T-helper 9 cell (primary cell): ENCODE data around the gene CDY2B.
"Not testable (repeated sequence)": the region's sequence is repeated elsewhere in the genome, so short reads cannot be mapped to it uniquely, and the experiment has no call there.

Experiments used
- DNase-seq: peaks from one replicate; pipeline ENCODE4 v3.0.0-alpha.2; 2020
- total RNA-seq, 2 donors: gene quantifications; one replicate each; lab custom pipeline; 2026; lab: John Stamatoyannopoulos, UW

CDY2B gene, protein sequence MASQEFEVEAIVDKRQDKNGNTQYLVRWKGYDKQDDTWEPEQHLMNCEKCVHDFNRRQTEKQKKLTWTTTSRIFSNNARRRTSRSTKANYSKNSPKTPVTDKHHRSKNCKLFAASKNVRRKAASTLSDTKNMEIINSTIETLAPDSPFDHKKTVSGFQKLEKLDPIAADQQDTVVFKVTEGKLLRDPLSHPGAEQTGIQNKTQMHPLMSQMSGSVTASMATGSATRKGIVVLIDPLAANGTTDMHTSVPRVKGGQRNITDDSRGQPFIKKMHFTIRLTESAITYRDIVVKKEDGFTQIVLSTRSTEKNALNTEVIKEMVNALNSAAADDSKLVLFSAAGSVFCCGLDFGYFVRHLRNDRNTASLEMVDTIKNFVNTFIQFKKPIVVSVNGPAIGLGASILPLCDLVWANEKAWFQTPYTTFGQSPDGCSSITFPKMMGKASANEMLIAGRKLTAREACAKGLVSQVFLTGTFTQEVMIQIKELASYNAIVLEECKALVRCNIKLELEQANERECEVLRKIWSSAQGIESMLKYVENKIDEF
- 0 reads per million in 2 donors for total RNA-seq

DNA sequence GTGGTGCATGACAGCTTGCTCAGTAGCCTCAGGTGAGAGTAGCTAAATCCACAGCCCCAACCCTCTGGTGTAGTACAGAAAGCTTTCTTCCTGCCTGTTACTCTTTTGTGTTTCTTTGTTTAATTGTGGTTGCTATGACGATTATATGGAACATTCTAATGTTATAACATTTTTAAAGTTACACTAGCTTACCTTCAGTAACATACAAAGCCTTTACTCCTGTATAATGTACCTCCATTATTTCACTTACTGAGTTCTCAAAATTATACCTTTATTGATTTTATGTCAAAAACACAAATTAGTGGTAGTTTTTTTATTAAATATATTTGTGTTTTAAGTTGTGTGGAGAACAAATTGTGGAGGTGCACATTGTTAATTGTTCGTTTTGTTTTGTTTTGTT is at the start of gene CDY2B:
Gene CDY2B, minus strand, starts transcription at position 101 of the 400 bp plus-strand sequence. CDS start 328 bp downstream, outside the sequence.
- not testable (repeated sequence) for DNase-seq

DNA sequence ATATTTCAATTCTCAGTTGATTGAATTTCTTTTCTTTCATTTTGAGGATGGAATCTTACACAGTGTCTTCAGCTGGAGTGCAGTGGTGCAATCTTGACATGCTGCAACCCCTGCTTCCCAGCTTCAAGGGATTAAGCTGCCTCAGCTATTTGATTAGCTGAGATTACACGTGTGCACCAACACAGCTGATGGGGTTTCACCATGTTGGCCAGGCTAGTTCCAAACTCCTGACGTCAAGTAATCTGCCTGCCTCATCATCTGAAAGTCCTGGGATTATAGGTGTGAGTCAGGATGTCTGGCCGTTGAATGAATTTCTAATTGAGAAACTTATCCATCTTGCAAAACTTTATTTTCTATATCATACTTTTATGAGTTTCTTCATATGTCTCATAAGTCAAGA is 28.0 kb upstream of the CDY2B start:
- DNase-seq: not testable (repeated sequence)

DNA sequence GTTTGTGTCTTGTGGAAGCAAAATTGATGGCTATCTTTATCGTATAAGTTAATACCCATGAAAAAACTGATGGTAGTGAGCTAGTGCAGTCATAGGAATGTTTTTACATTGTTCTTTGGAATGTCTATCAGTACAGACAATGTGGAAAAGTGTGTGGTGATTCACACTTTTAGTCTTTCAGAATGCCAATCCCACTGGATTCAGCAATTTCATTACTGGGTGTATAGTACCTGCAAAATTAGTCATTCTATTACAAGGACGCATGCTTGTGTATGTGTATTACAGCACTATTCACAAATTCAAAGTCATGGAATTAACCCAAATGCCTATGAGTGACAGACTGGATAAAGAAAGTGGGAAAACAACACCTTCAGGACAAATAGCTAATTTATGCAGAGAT is 27.3 kb upstream of the CDY2B start:
- not testable (repeated sequence) for DNase-seq

DNA sequence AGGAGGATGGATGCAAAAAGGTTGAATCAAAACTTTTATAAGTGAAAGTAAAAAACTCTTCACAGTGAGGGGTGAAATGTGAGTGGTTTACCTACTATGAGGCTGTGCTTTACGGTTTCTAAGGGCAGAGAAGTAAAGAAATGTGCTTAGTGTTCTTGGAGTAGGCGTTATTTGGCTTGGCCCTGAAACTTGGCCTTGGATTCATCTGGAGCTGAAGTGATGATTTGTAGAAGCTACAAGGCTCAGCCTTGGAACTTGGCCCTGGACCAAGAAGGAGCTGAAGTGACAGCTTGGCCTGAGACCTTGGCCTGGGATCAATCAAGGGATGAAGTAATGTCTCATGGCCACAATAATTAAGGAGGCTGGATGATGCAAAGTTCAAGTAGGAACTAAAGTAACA is 1.7 kb upstream of the CDY2B start:
- not testable (repeated sequence) for DNase-seq

DNA sequence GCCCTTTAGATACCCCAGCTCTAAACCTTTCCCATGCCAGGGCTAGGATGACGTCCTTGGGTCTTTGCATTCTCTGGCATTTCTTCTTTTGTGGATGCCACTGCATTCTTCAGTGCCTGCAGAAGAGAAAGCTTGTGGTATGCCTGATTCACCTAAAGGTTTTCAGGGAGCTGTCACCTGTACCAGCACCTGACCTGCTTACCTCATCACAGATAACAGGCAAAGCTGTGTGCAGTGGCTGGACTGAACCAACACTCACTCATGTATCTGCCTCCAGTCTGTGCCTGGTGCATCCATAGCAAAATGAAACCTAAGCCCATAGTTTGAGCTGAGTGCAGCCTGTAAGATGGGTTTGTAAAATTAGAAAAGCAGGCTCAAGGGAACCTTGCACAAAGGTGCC is 3.3 kb downstream of the CDY2B start:
- not testable (repeated sequence) for DNase-seq

DNA sequence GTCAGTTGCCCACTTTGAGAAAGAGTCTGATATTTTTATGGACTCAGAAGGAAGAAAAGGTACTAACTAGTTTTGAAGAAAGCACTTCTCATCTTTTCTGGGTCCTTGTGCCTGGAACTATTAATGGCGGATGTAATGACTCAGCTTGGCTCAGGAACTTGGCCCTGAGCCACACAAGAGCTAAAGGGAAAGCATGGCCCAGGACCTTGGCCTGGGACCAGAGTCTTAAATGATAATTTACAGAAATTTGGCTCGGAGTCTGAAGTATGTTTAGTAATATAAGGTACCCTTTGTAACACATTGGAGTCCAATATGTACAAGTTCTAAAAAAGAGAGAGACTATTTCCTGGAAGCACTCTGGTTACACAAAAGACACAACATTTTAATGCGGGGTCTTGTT is 4.6 kb downstream of the CDY2B start:
- not testable (repeated sequence) for DNase-seq

DNA sequence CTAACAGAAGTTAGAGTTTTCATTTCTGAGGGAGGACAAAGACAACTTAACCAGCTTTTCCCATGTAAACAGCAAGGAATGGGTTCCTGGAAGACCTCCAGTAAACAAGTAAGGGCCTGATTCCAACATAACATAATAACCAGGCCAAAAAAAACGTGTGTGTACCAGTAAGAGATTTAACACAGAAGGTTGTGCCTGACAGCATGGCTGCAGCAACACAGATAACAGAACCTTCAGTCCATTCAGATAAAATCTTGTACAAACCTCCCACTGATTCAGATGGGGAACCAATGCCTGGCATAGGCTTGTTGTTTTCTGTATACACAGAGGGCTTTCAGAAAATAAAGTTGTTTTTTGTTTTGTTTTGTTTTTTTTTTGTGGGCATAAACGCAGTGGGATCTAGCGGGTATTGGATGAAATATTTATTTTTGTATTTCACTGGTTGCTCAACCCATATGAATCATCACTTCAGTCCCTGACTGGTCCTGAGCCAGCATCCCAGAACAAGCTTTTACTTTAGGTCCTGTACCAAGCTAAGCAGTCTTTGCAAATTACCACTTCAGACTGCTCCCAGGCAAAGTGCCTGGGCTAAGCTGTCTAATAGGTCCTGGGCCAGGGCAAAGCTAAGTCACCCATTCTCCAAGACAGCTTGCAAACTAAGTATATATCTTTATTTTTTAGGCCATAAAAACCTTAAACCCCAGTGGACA is 8.7 kb downstream of the CDY2B start:
- DNase-seq: not testable (repeated sequence)

DNA sequence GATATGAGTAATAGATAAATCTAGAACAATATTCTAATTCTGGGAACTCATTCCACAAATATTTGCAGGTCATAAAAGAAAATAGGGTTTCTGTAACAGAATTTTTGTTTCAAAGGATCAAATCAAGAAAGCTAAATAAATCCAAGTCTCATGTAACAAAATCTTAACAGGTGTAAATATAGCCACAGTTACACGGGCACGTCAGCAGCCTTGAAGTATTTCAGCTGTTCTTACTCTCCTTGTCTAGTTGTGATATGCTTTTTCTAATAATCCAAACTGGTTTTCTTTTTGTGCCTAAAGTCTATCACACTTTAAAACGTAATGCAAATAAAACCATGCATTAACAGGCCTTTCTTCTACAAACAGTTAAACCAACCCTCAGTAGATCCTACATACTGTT is 9.3 kb downstream of the CDY2B start:
- DNase-seq: not testable (repeated sequence)

DNA sequence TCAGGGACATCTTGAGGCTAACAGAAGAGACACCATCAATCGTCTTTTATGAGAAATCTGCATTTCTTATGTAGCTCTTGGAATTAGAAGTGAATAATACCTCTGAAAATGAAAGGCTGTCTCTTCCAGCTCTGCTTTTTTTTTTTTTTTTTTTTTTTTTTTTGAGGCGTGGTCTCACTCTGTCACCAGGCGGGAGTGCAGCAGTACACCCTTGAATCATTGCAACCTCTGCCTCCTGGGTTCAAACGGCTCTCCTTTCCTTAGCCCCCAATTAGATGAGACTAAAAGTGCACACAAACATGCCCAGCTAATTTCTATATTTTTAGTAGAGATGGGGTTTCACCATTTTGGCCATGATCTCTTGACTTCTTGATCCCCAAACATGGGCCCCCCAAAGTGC is 12.2 kb downstream of the CDY2B start:
- DNase-seq: not testable (repeated sequence)

DNA sequence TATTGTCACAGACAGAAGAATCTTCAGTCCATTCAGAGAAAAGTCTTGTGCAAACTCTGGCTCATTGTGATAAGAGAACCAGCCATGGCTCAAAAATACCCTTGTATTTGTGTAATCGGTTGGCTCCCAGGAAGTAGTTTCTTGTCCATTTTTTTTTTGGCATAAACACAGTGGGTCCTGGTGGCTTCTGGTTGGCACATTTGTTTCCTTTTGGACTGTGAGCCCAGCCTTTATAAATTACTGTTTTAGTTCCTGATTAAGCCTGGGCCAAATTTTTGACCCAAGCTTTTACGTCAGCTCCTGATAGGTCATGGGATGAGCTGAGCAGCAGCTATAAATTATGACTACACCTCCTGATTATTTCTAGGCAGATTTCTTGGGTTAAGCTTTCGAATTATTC is 19.4 kb downstream of the CDY2B start:
- DNase-seq: not testable (repeated sequence)

DNA sequence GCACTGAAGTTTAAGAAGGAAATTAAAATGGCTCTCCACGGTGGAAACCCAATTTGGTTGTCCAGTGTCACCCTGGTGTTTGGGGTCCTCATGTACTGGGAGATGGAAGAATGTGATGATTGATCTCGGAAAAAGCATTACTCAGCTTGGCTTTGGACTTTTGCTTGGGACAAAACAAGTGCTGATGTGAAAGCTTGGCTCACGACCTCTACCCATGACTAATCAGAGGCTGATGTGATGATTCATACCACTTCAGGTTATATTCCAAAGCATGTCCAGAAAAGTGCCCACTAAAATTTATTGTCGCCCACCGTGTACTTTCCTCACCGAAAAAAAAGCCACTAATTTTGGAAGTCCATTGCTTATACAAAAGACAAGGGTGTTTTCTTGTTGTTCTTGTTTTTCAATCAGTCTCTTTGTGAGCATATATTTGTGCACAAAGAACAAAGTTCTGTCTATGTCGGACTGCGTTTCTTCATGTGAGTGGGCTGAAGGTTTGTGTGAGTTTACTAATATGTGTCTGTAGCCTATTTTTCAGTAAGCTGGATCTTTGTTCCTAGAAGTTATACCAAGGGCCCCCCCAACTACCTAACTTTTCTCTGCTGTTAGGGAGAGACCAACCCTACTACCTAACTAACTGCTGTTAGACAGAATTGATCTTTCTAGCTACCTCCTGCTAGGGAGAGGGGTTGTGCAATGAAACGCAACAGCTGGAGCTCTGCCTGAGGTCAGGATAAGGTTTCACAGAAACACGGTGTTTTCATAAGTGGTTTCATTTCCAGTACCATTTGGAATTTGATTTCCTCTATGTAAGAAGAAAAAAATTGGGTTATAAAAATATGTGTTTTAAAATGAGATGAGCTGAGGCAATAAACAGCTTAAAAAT is 22.8 kb downstream of the CDY2B start:
- DNase-seq: not testable (repeated sequence)

DNA sequence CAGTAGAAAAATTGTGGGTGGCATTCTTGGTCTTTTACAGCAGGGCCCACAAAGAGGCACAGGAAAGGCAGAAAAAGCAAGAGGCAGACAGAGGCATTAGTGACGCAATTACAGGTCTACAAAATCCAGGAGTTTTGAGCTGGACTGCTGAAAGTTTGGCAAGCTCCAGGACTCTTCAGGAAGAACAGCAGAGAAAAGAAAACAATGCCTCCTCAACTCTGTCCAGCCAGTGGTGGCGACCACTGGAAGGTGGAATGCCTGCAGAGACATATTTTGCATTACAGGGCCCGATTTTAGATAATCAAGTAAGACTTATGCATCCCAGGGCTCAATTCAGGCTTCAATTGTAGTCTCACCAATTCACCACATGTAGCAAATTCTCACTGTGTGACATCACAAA is 23.5 kb downstream of the CDY2B start:
- DNase-seq: not testable (repeated sequence)

DNA sequence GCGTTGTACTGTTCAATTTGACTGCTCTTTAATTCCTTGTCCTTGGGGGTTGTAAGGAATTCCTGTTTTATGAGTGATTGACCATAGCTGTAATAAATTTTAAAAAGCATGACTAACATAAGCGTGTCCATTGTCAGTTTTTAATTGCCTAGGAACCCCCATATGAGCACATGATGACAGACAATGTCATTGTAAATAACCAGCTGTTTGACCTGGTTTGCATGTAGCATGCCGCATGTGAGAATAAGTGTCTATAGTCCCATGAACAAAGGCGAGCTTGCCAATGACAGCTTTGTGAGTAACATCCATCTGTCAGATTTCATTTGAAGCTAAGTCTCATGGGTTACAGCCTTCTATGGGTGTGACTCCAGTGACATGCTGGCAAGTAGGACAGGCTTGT is 30.9 kb downstream of the CDY2B start:
- DNase-seq: not testable (repeated sequence)

DNA sequence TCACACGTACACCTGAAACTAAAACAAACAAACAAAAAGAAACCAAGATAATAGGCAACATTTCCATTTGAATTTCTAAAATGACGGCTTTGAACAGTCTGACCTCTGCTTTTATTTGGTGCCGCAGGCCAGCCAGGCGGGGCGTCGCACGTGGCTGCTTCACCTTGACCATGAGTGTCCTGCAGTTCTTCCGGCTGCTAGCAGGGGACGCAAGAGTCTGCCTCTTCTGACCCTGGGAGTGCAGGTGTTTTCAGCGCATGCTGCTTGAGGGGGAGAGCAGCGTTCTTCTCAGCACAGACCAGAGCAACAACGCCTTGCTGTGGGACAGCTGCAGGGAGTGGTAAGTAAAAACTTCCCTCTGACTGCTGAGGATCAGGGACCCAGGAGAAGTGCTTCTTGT is 47.9 kb downstream of the CDY2B start:
- not testable (repeated sequence) for DNase-seq
